Body of pancreas (tissue), 4 donors: ENCODE measurements around the gene MRPS11.

Source experiments
- CTCF ChIP-seq, 7 experiments: fragments of 450-650 bp in 4 of 7; fragments of 200-600 bp in 3 of 7; sonication (generic) in 3 of 7; IDR thresholded peaks; one replicate each; pipeline ENCODE4 v1.5.1; 2016 to 2019; ENCODE audit warnings: antibody characterized with exemption in 7 of 7
- POLR2A ChIP-seq, 3 donors: fragments of 450-650 bp; IDR thresholded peaks; one replicate each; pipeline ENCODE4 v1.6.1; 2016; ENCODE audit warnings: antibody characterized with exemption in 3 of 3, mild to moderate bottlenecking in 2 of 3

- TF ChIP-seq CTCF (IDR thresholded peaks at IDR 0.05) (no peak), POLR2A (IDR thresholded peaks at IDR 0.05) (no peak)
These were observed 1.8 kb downstream of the MRPS11 start for GRCh38 chr15:88469321-88469720.
